Hypothalamus (tissue), 51 donors: ENCODE data around the gene ZNF554.
A peak's percentile ranks its signal among the peaks of the same experiment; 100 is the strongest.
"Not testable (repeated sequence)": the region's sequence is repeated elsewhere in the genome, so short reads cannot be mapped to it uniquely, and the experiment has no call there.

Source experiments
- DNase-seq, 51 donors: peaks; one replicate each; lab custom pipeline; 2025; lab: John Stamatoyannopoulos, UW

Gene ZNF554

GRCh38 chr19:2790557-2791271, 29.0 kb upstream of the ZNF554 start:
- DNase-seq = no peak

GRCh38 chr19:2791440-2791839, 28.2 kb upstream of the ZNF554 start:
- no peak for DNase-seq

GRCh38 chr19:2791876-2792275, 27.8 kb upstream of the ZNF554 start:
- DNase-seq = no peak

GRCh38 chr19:2792666-2793065, 27.0 kb upstream of the ZNF554 start:
- not testable (repeated sequence) for DNase-seq

GRCh38 chr19:2793126-2793525, 26.5 kb upstream of the ZNF554 start:
- DNase-seq = no peak

- DNase-seq = no peak
Observed at GRCh38 chr19:2793577-2793976, 26.1 kb upstream of the ZNF554 start.

GRCh38 chr19:2795827-2796658, 23.6 kb upstream of the ZNF554 start:
- DNase-seq = no peak

- DNase-seq = no peak
Observed at GRCh38 chr19:2796659-2797266, 22.9 kb upstream of the ZNF554 start.

GRCh38 chr19:2797280-2797679, 22.4 kb upstream of the ZNF554 start:
- peak in 1 of 51 donors; percentile 16 for DNase-seq

GRCh38 chr19:2798158-2798685, 21.4 kb upstream of the ZNF554 start:
- no peak for DNase-seq

- no peak for DNase-seq
Observed at GRCh38 chr19:2798733-2799132, 20.9 kb upstream of the ZNF554 start.

- DNase-seq = no peak
Observed at GRCh38 chr19:2799273-2800020, 20.2 kb upstream of the ZNF554 start.

- DNase-seq = no peak
Observed at GRCh38 chr19:2800506-2800905, 19.2 kb upstream of the ZNF554 start.

GRCh38 chr19:2802826-2803225, 16.8 kb upstream of the ZNF554 start:
- no peak for DNase-seq

- no peak for DNase-seq
Observed at GRCh38 chr19:2803486-2804155, 16.0 kb upstream of the ZNF554 start.

GRCh38 chr19:2804156-2805004, 15.3 kb upstream of the ZNF554 start:
- DNase-seq = no peak

GRCh38 chr19:2805261-2805900, 14.3 kb upstream of the ZNF554 start:
- no peak for DNase-seq

- DNase-seq = peak in 2 of 51 donors; percentile 5 to 20
Observed at GRCh38 chr19:2805991-2806649, 13.5 kb upstream of the ZNF554 start.
